Measurements from ENCODE around the gene SCNM1.

The SCNM1 gene

DNA sequence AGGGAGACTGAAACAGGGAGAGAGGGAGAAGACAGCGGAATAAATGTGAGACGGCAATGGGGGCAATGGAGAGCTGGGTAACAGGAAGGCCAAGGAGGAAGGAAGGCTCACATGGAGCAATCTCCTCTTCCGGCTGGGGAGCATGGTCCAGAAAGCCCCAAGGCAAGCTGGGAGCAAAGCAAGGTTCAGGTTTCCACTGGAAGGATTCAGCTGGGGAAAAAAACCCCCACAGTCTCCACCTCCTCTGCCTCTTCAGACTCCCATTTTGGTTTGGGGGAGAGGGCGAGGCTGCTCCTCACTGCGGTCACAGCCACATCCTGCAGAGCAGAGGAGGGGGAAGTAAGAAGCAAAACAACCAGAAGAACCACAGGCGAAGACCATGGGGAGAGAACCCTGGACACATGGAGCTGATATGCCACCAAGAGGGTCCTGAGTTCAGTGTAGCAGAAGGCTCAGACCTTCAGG is 8.8 kb upstream of the SCNM1 start:
- Histone ChIP-seq H3K27ac (no peak overlapping the region), H3K36me3 (ENCODE audit: control insufficient read depth, insufficient read depth, low read length) (no peaks in the 10 kb centered on the region), H3K4me3 (ENCODE audit: low read depth, low read length) (no peak overlapping the region), H3K79me2 (no peaks in the 10 kb centered on the region), H3K9ac (no peak overlapping the region), H2AFZ (no peak overlapping the region), H3K9me3 (ENCODE audit: control insufficient read depth, low read length) (no peaks in the 10 kb centered on the region), H3K4me2 (ENCODE audit: low read length) (no peak overlapping the region), H3K27me3 (ENCODE audit: control insufficient read depth, insufficient read depth, low read length) (no peaks in the 10 kb centered on the region), H3K4me1 (no peaks in the 10 kb centered on the region)
- TF ChIP-seq CTCF (IDR thresholded peaks at IDR 0.05): no peak

DNA sequence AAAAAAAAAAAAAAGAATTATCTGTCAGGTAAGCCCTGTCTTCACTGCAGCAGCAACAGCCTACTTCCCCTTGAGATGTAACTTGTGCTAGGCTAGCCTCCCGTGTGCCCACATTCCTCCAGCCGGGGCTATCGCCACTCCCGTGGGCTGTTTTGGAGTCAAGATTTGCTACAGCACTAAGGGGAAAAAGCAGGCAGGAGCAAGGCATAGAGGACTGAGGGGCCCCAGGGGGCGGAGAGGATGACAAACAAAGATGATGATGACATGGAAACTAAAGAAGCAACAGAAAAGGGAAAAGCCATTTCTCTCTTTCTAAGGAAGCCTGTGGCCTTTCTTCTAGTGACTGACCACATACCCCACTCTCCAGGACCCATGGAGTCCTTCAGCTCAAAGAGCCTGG is 7.6 kb upstream of the SCNM1 start:
- Histone ChIP-seq H3K4me1 (no peaks in the 10 kb centered on the region), H3K36me3 (ENCODE audit: control insufficient read depth, insufficient read depth, low read length) (no peaks in the 10 kb centered on the region), H3K27me3 (ENCODE audit: control insufficient read depth, insufficient read depth, low read length) (no peaks in the 10 kb centered on the region), H3K27ac (no peak overlapping the region), H3K79me2 (no peaks in the 10 kb centered on the region), H2AFZ (no peak overlapping the region), H3K4me3 (ENCODE audit: low read depth, low read length) (no peak overlapping the region), H3K9me3 (ENCODE audit: control insufficient read depth, low read length) (no peaks in the 10 kb centered on the region), H3K4me2 (ENCODE audit: low read length) (no peak overlapping the region), H3K9ac (no peak overlapping the region)
- no peak for TF ChIP-seq CTCF (IDR thresholded peaks at IDR 0.05)

- H3K9ac ChIP-seq: no peak overlapping the region
- peak overlapping the region; percentile 15 for H3K4me3 ChIP-seq (ENCODE audit: low read depth, low read length)
- no peaks in the 10 kb centered on the region for H3K79me2 ChIP-seq
- peak overlapping the region; percentile 36 for H3K27ac ChIP-seq
- H3K9me3 ChIP-seq (ENCODE audit: control insufficient read depth, low read length): no peaks in the 10 kb centered on the region
- no peak overlapping the region for H2AFZ ChIP-seq
- peak overlapping the region; percentile 50 for H3K4me2 ChIP-seq (ENCODE audit: low read length)
- no peaks in the 10 kb centered on the region for H3K27me3 ChIP-seq (ENCODE audit: control insufficient read depth, insufficient read depth, low read length)
- H3K36me3 ChIP-seq (ENCODE audit: control insufficient read depth, insufficient read depth, low read length): no peaks in the 10 kb centered on the region
- no peaks in the 10 kb centered on the region for H3K4me1 ChIP-seq
- TF ChIP-seq CTCF (IDR thresholded peaks at IDR 0.05): no peak
Observed at GRCh38 chr1:151158751-151159251, 7.1 kb upstream of the SCNM1 start.

GRCh38 chr1:151159373-151159772 is 6.6 kb upstream of the SCNM1 start:
- Histone ChIP-seq H2AFZ (no peak overlapping the region), H3K9me3 (ENCODE audit: control insufficient read depth, low read length) (no peaks in the 10 kb centered on the region), H3K79me2 (no peaks in the 10 kb centered on the region), H3K36me3 (ENCODE audit: control insufficient read depth, insufficient read depth, low read length) (no peaks in the 10 kb centered on the region), H3K4me1 (no peaks in the 10 kb centered on the region), H3K27me3 (ENCODE audit: control insufficient read depth, insufficient read depth, low read length) (no peaks in the 10 kb centered on the region), H3K4me3 (ENCODE audit: low read depth, low read length) (peak overlapping the region; percentile 15), H3K27ac (peak overlapping the region; percentile 36), H3K9ac (no peak overlapping the region), H3K4me2 (ENCODE audit: low read length) (peak overlapping the region; percentile 50)
- TF ChIP-seq CTCF (IDR thresholded peaks at IDR 0.05): no peak

GRCh38 chr1:151164732-151165280 is 1.1 kb upstream of the SCNM1 start:
- Histone ChIP-seq H3K4me1 (no peaks in the 10 kb centered on the region), H2AFZ (peak overlapping the region; percentile 82), H3K79me2 (peaks cover 3% of the 10 kb centered on the region), H3K9me3 (ENCODE audit: control insufficient read depth, low read length) (no peaks in the 10 kb centered on the region), H3K27me3 (ENCODE audit: control insufficient read depth, insufficient read depth, low read length) (no peaks in the 10 kb centered on the region), H3K4me3 (ENCODE audit: low read depth, low read length) (peak overlapping the region; percentile 86), H3K9ac (no peak overlapping the region), H3K36me3 (ENCODE audit: control insufficient read depth, insufficient read depth, low read length) (no peaks in the 10 kb centered on the region), H3K27ac (peak overlapping the region; percentile 91), H3K4me2 (ENCODE audit: low read length) (peak overlapping the region; percentile 92)
- no peak for TF ChIP-seq CTCF (IDR thresholded peaks at IDR 0.05)
